ENCODE measurements around the gene LRRC8D.

Gene LRRC8D

DNA sequence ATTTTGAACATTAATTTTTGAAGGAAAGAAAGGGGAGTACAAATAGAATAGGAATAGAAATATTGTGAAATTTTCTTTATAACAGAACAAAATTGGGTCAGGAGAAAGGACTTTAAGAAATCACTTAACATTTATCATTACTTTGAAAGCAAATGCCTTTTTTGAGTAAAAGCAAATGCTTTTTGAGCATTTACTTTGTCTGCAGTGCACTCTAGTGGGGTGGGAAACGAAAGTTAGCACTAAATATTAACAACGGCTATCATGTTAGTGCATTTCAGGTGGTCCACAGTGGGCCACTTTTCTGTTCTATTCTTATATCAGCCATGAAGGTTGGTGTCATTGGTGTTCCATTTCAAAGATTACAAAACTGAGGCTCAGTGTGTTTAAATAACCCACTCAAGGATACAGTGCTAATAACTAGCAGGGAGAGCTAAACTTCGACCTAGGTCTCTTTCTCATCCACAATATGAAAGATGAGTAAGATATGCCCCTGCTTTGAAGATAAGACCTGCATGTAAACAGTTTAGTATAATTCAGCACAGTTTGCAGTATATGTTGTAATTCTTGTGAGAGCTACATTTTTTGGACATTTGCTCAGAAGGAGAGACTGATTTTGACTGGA, 13.4 kb downstream of the LRRC8D start:
- DNase-seq = no peak

- no peak for DNase-seq
These were observed 15.6 kb downstream of the LRRC8D start for GRCh38 chr1:89836252-89837035.

GRCh38 chr1:89837036-89837481, 16.2 kb downstream of the LRRC8D start:
- no peak for DNase-seq

DNA sequence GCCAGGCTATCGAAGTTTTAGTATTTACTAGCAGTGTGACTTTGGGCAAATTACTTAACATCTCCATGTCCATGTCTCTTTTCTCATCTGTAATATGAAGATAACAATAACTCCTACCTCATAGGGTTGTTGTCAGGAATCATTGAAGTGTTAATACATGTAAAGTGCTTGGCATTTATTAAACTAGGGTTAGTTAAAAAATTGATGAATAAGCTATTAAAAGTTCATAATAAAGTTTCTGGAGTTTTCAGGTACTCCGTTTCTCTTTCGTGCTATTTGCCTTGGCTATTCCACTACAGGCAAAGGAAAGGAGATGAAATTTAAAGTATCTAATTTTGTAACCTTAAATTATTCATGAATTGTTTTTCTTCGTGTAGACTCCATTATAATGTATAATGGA, 16.7 kb downstream of the LRRC8D start:
- no peak for DNase-seq

GRCh38 chr1:89839516-89839915, 18.7 kb downstream of the LRRC8D start:
- no peak for DNase-seq

DNA sequence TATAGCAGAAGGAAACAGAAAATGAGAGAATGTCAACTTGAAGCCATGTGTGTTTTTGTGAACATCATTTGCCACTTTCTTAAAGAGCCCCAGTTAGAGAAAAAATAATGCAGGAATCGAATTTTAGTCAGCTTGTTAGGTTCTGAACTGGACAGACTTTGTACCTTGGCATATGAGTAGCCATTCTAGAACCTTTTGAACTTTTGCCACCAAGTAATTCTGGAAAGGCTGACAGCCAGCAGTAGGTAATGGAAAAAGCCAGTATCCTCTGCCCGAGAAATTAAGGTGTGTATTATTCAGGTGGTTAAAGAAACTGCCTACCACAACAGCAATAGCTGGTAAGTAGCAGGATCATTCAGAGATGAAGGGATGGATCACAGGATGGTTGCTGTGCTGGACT, 20.7 kb downstream of the LRRC8D start:
- no peak for DNase-seq

- DNase-seq = no peak
These were observed 21.9 kb downstream of the LRRC8D start for GRCh38 chr1:89842567-89843272.

DNA sequence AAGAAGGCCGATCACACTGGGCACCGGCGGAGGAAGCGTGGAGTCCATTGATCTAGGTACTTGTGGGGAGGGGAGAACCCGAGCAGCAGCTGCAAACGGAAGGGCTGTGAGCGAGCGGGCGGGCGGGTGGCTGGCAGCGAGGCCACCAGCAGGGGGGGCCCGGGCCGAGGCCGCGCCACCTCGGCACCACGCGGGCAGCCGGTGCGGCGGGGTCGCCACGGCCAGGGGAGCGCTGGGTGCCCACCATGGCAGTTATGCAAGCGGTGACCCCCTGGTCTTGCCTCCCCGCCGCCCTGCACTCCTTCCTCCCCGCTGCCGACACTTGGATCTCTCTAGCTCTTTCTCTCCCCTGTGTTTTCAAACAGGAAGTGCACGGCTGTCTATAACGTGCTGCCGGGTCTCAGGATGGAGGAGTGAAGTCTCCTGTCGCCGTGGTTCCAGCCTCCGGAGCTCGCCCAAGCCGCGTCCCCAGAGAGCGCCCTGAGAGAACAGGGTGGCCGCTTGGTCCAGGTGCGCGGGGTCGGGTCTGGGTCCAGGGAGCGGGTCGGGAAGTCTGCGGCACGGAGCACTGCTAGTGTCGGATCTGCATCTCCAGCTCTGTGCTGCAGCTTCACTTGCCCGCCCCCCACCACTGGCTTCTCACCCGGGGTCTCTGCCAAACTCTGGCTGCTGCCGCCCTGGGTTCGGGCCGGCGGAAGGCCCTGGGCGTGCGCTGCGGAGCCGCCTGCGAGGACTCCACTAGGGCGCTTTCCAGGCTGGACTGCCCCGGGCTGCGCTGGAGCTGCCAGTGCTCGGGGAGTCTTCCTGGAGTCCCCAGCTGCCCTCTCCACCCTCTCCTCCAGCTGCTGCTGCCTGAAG, 22.7 kb downstream of the LRRC8D start:
- DNase-seq = peak; percentile 80

DNA sequence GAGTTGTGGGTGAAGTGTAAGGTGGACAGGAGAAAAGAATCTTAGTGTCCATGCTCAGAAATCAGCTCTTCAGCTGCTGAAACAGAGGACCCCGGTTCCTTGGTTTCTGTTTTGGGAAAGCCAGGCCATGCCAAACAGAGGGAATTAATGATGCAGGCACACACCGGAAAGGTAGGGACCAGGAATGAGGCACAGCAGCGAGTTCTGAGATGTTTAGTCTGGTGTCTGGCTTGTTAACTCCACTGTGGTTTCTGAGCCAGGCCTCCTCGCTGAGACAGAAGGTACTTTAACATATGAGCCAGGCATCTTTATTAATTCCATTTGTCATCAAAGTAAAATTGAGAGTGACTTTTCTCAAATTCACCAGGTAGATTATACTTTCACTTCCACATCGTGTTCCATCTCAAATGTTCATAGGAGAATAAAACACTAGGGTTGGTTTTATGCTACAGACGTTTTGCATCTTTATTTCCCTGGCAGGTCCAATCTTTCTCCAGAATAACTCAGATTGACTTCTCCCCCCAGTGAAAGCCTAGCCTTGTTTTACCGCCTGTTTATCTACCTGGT, 23.5 kb downstream of the LRRC8D start:
- no peak for DNase-seq

GRCh38 chr1:89844860-89845259, 24.0 kb downstream of the LRRC8D start:
- no peak for DNase-seq

- no peak for DNase-seq
These were observed 26.4 kb downstream of the LRRC8D start for GRCh38 chr1:89847191-89847729.

- no peak for DNase-seq
These were observed 30.1 kb downstream of the LRRC8D start for GRCh38 chr1:89850844-89851415.

DNA sequence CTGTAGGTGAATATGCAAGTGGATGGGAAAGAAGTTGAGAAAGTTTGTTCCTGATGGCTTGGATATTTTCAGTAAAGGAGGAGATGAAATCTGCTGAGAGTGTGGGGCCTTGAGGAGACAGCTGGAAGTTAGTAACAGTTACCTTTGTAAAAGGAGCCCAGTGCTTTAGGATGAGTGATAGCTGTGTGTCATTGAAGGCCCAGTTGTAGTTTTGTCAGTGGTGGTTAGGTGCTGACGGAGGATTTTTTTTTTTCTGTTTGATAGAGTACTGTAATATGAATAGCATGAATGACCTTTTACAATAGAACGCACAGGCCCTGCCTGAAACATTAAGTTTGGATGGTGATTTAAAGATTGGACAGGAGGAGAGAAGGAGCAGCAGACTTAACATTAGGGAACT, 33.3 kb downstream of the LRRC8D start:
- no peak for DNase-seq

DNA sequence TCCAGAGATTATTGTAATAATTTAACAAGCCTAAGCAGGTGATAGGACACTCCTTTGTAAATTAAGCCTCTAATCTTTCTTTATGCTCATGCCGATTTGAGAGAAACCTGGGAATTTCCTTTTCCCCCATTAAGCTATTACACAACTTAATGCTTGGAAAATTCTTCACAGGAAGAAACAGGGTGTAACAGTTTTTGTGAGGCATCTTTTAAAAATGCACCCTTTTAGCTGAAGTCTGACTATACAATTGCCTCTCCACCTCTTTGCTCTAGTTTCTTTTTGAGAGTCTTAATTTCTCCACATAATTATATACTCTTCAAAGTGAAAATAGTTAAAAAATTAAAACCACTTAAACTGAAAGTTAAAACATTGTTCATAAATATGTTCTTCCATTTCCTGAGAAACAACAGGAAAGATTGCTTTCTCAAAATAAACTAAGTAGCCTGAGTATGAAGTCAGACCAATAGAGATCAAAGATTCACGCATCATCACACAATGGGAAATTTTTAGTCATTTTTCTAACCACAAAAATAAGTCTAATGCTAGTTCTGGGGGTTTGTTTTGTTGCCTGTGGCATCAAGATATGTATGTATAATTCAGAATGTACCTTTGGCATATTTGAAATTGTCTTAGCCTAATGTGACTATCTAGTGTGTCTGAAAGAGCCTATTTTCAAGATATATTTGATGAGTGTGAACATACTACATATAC, 34.7 kb downstream of the LRRC8D start:
- no peak for DNase-seq

DNA sequence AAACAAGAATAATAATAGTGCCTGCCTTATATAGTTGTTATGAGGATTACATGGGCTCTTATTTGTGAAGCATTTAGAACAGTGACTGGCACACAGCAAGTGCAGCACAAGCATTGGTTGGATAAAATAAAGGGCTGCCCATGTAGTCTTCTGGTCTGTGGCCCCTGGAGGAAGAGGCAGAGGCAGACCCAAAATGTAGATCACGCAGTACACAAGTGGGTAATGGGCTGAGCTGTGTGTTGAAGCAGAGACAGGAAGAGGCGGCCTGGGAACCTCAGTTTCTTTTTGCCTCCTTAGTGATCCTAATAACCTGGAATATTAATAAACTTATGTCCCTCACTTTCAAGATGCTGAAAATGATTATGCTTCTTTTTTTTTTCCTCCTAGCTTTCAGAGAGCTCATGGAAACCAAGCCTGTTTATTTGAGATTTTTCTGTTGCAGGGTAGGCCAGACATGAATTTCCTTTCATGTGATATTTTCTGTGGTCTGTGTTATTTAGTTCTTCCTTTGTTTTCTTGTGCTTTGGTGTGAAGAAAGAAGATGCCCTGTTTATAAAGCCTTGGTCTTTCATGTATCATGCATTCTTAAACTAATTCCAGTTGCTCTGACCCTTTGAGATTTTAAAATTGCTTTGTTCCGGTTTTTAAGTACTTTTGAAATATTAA, 42.5 kb downstream of the LRRC8D start:
- no peak for DNase-seq

- DNase-seq = no peak
These were observed 44.9 kb downstream of the LRRC8D start for GRCh38 chr1:89865498-89866382.

DNA sequence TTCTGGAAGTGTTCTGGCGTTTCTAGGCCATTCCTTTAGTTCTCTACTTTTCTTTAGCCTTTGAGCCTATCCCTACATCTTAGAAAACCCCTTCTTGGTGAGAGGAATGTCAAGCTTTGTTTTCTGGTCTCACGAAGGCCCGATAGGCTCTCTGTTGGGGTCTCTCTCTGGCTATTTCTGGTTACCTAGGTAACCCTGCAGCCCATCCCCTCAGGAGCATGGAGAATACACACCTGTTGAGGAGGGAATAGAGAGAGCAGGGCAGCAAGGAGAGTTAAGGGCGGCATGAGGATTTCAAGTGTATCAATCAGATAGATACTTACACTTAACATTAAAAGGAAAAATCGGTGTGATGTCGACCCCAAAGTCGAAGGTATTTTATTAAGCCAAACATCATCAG, 45.7 kb downstream of the LRRC8D start:
- DNase-seq = no peak

- no peak for DNase-seq
These were observed 50.2 kb downstream of the LRRC8D start for GRCh38 chr1:89870998-89871397.

- no peak for DNase-seq
These were observed 51.1 kb downstream of the LRRC8D start for GRCh38 chr1:89871768-89872473.

All from activated CD4-positive, CD25-positive, alpha-beta regulatory T cell treated with anti-CD3 and anti-CD28 coated beads, Interleukin-2, amount 50 U/mL, for 72 hours (primary cell).